HG03354 (cell line): ENCODE data around the gene RAB13.
"Not testable (repeated sequence)": the region's sequence is repeated elsewhere in the genome, so short reads cannot be mapped to it uniquely, and the experiment has no call there.

ENCODE experiments used
- ATAC-seq: cut with Tn5 transposase; IDR thresholded peaks from one replicate; pipeline ENCODE4 v1.9.1; 2021; ENCODE audit warnings: mild to moderate bottlenecking; ENCODE audit not compliant: unreplicated experiment, poor library complexity, severe bottlenecking

Gene RAB13

GRCh38 chr1:153985941-153986761 lies at the start of gene RAB13:
RAB13 (minus strand) TSS chr1:153986339; CDS start chr1:153986236, 103 bp downstream.
- no peak for ATAC-seq

GRCh38 chr1:154033697-154034096 lies 47.6 kb upstream of the RAB13 start:
- ATAC-seq, result not testable (repeated sequence)

- no peak for ATAC-seq
These were observed 33.8 kb upstream of the RAB13 start for GRCh38 chr1:154019940-154020339.

- no peak for ATAC-seq
These were observed 33.1 kb upstream of the RAB13 start for GRCh38 chr1:154019269-154019668.

- ATAC-seq, result no peak
These were observed 28.2 kb upstream of the RAB13 start for GRCh38 chr1:154014154-154014907.

GRCh38 chr1:154012543-154012942 lies 26.4 kb upstream of the RAB13 start:
- not testable (repeated sequence) for ATAC-seq

- ATAC-seq, result no peak
These were observed 26.0 kb upstream of the RAB13 start for GRCh38 chr1:154012129-154012528.

GRCh38 chr1:154006136-154006535 lies 20.0 kb upstream of the RAB13 start:
- no peak for ATAC-seq

- no peak for ATAC-seq
These were observed 14.3 kb upstream of the RAB13 start for GRCh38 chr1:154000420-154000819.

- not testable (repeated sequence) for ATAC-seq
These were observed 10.7 kb upstream of the RAB13 start for GRCh38 chr1:153996882-153997281.

GRCh38 chr1:153995640-153996039 lies 9.5 kb upstream of the RAB13 start:
- ATAC-seq, result no peak

- ATAC-seq, result no peak
These were observed 9.1 kb upstream of the RAB13 start for GRCh38 chr1:153995202-153995601.

GRCh38 chr1:153991806-153992205 lies 5.7 kb upstream of the RAB13 start:
- ATAC-seq, result no peak

GRCh38 chr1:153991151-153991630 lies 5.1 kb upstream of the RAB13 start:
- ATAC-seq, result no peak

- ATAC-seq, result peak; percentile 79
These were observed 4.5 kb upstream of the RAB13 start, which contains the start of gene RPS27 for GRCh38 chr1:153990468-153991150. RPS27 (plus strand) TSS chr1:153990762; CDS start chr1:153990797, 35 bp downstream.

- ATAC-seq, result no peak
These were observed 1.5 kb upstream of the RAB13 start for GRCh38 chr1:153987621-153988020.

GRCh38 chr1:153985341-153985912 lies 712 bp downstream of the RAB13 start:
- no peak for ATAC-seq

- ATAC-seq, result no peak
These were observed 1.8 kb downstream of the RAB13 start for GRCh38 chr1:153984123-153984894.

- ATAC-seq, result not testable (repeated sequence)
These were observed 4.4 kb downstream of the RAB13 start for GRCh38 chr1:153981735-153982134.
